ENCODE results near the gene FAIM. TPM values are rescaled to one million over a fixed set of nuclear protein-coding genes. Genes with fewer than 3 reads are reported as not detected.

Gene FAIM
- total RNA-seq, 1 experiment from 2014 or later: 6.4 TPM

DNA sequence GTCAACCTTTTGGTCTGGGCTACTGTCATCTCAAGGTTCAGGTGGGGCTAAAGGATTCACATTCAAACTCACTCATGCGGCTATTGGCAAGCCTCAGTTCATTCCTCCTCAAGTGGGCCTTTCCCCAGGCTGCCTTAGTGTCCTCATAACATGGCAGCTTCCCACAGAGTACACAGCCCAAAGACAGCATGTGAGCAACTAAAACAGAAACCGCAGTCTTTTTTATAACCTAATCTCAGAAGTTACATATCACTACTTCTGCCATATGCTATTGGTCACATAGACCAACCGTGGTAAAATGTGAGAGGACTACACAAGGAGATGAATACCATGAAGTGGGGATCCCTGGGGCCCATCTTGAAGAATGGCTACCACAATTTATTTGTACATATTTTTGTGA lies 10.0 kb upstream of the FAIM start:
- POLR2A ChIA-PET: no interaction called here
- CTCF ChIA-PET: interaction anchor here (1.8 to 2.2 kb wide), 2 partner anchors 119 to 338 kb away, joined by 5 to 6 read pairs; no protein-coding TSS in a partner anchor
- Mint-ChIP-seq H3K36me3 (peaks cover 22% of the 10 kb centered on the region), H3K4me3 (no peak overlapping the region), H3K9me3 (peaks cover 35% of the 10 kb centered on the region), H3K27me3 (ENCODE audit: low read depth) (peaks cover 9% of the 10 kb centered on the region; the same call in 1 of the 2 replicates), H3K27ac (no peak overlapping the region), H3K4me1 (peaks cover 18% of the 10 kb centered on the region)
- TF ChIP-seq EMX1 (CRISPR knock-in tag; IDR thresholded peaks at IDR 0.05) (no peak), CREM (CRISPR knock-in tag; IDR thresholded peaks at IDR 0.05) (no peak)
- TF ChIP-seq, protein P1, sequence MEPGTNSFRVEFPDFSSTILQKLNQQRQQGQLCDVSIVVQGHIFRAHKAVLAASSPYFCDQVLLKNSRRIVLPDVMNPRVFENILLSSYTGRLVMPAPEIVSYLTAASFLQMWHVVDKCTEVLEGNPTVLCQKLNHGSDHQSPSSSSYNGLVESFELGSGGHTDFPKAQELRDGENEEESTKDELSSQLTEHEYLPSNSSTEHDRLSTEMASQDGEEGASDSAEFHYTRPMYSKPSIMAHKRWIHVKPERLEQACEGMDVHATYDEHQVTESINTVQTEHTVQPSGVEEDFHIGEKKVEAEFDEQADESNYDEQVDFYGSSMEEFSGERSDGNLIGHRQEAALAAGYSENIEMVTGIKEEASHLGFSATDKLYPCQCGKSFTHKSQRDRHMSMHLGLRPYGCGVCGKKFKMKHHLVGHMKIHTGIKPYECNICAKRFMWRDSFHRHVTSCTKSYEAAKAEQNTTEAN (CRISPR knock-in tag; IDR thresholded peaks at IDR 0.05): no peak
- TF ChIP-seq, protein P2, sequence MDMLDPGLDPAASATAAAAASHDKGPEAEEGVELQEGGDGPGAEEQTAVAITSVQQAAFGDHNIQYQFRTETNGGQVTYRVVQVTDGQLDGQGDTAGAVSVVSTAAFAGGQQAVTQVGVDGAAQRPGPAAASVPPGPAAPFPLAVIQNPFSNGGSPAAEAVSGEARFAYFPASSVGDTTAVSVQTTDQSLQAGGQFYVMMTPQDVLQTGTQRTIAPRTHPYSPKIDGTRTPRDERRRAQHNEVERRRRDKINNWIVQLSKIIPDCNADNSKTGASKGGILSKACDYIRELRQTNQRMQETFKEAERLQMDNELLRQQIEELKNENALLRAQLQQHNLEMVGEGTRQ (CRISPR knock-in tag; IDR thresholded peaks at IDR 0.05): no peak
- TF ChIP-seq, protein P3, sequence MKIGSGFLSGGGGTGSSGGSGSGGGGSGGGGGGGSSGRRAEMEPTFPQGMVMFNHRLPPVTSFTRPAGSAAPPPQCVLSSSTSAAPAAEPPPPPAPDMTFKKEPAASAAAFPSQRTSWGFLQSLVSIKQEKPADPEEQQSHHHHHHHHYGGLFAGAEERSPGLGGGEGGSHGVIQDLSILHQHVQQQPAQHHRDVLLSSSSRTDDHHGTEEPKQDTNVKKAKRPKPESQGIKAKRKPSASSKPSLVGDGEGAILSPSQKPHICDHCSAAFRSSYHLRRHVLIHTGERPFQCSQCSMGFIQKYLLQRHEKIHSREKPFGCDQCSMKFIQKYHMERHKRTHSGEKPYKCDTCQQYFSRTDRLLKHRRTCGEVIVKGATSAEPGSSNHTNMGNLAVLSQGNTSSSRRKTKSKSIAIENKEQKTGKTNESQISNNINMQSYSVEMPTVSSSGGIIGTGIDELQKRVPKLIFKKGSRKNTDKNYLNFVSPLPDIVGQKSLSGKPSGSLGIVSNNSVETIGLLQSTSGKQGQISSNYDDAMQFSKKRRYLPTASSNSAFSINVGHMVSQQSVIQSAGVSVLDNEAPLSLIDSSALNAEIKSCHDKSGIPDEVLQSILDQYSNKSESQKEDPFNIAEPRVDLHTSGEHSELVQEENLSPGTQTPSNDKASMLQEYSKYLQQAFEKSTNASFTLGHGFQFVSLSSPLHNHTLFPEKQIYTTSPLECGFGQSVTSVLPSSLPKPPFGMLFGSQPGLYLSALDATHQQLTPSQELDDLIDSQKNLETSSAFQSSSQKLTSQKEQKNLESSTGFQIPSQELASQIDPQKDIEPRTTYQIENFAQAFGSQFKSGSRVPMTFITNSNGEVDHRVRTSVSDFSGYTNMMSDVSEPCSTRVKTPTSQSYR (CRISPR knock-in tag; IDR thresholded peaks at IDR 0.05): no peak
- DNase-seq (ENCODE audit: low spot score) (no peak), ATAC-seq (no peak)

DNA sequence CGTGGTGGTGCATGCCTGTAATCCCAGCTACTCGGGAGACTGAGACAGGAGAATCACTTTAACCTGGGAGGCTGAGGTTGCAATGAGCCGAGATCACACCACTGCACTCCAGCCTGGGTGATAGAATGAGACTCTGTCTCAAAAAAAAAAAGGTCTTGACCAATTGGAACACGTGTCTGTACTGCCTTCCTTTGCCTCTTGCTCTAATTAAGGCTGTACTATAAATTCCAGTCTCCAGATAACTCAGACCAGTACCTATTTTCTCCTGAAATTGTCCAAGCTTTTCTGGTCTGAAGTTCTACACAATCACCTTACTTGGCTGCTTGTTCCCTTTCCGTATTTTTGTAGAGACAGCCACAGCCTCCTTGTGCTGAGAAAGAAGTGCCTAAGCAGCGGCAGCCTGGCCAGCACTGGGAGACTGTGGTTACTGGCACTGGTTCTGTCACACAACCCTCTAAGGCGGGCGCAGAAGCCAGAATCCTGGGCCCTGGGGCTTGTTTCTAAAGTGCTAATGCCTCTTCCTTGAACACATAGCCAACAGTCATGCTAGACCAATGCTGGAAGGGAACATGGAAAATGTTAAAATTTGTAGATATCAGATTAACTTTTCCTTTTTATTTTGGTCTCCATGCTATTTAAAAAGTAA lies 8.3 kb upstream of the FAIM start:
- CTCF ChIA-PET: interaction anchor here (1.2 to 2.2 kb wide), 3 partner anchors 121 to 336 kb away, joined by 5 to 6 read pairs (median 6); no protein-coding TSS in a partner anchor
- H3K9me3 Mint-ChIP-seq: peaks cover 43% of the 10 kb centered on the region
- H3K27ac Mint-ChIP-seq: no peak overlapping the region
- ATAC-seq (no peak), DNase-seq (ENCODE audit: low spot score) (no peak)
- peaks cover 30% of the 10 kb centered on the region for H3K36me3 Mint-ChIP-seq
- POLR2A ChIA-PET: no interaction called here
- peaks cover 9% of the 10 kb centered on the region; the same call in 1 of the 2 replicates for H3K27me3 Mint-ChIP-seq (ENCODE audit: low read depth)
- no peak overlapping the region for H3K4me3 Mint-ChIP-seq
- H3K4me1 Mint-ChIP-seq: peaks cover 13% of the 10 kb centered on the region
- TF ChIP-seq SP1 (CRISPR knock-in tag; conservative IDR thresholded peaks at IDR 0.05) (no peak), PRRX2 (CRISPR knock-in tag; IDR thresholded peaks at IDR 0.05) (no peak), ZNF396 (CRISPR knock-in tag; IDR thresholded peaks at IDR 0.05; ENCODE audit: borderline replicate concordance) (no peak), TP53 (CRISPR knock-in tag; IDR thresholded peaks at IDR 0.05) (no peak), ESRRA (CRISPR knock-in tag; IDR thresholded peaks at IDR 0.05; ENCODE audit: borderline replicate concordance) (no peak), OVOL2 (CRISPR knock-in tag; IDR thresholded peaks at IDR 0.05; ENCODE audit: borderline replicate concordance) (no peak), TCF7 (CRISPR knock-in tag; IDR thresholded peaks at IDR 0.05; ENCODE audit: low read depth) (no peak)
- TF ChIP-seq, protein P4, sequence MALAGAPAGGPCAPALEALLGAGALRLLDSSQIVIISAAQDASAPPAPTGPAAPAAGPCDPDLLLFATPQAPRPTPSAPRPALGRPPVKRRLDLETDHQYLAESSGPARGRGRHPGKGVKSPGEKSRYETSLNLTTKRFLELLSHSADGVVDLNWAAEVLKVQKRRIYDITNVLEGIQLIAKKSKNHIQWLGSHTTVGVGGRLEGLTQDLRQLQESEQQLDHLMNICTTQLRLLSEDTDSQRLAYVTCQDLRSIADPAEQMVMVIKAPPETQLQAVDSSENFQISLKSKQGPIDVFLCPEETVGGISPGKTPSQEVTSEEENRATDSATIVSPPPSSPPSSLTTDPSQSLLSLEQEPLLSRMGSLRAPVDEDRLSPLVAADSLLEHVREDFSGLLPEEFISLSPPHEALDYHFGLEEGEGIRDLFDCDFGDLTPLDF (CRISPR knock-in tag; IDR thresholded peaks at IDR 0.05): no peak
- TF ChIP-seq, protein P5, sequence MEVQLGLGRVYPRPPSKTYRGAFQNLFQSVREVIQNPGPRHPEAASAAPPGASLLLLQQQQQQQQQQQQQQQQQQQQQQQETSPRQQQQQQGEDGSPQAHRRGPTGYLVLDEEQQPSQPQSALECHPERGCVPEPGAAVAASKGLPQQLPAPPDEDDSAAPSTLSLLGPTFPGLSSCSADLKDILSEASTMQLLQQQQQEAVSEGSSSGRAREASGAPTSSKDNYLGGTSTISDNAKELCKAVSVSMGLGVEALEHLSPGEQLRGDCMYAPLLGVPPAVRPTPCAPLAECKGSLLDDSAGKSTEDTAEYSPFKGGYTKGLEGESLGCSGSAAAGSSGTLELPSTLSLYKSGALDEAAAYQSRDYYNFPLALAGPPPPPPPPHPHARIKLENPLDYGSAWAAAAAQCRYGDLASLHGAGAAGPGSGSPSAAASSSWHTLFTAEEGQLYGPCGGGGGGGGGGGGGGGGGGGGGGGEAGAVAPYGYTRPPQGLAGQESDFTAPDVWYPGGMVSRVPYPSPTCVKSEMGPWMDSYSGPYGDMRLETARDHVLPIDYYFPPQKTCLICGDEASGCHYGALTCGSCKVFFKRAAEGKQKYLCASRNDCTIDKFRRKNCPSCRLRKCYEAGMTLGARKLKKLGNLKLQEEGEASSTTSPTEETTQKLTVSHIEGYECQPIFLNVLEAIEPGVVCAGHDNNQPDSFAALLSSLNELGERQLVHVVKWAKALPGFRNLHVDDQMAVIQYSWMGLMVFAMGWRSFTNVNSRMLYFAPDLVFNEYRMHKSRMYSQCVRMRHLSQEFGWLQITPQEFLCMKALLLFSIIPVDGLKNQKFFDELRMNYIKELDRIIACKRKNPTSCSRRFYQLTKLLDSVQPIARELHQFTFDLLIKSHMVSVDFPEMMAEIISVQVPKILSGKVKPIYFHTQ (CRISPR knock-in tag; IDR thresholded peaks at IDR 0.05): no peak
- TF ChIP-seq, protein P6, sequence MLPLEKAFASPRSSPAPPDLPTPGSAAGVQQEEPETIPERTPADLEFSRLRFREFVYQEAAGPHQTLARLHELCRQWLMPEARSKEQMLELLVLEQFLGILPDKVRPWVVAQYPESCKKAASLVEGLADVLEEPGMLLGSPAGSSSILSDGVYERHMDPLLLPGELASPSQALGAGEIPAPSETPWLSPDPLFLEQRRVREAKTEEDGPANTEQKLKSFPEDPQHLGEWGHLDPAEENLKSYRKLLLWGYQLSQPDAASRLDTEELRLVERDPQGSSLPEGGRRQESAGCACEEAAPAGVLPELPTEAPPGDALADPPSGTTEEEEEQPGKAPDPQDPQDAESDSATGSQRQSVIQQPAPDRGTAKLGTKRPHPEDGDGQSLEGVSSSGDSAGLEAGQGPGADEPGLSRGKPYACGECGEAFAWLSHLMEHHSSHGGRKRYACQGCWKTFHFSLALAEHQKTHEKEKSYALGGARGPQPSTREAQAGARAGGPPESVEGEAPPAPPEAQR (CRISPR knock-in tag; IDR thresholded peaks at IDR 0.05): no peak
- TF ChIP-seq, protein P3 (CRISPR knock-in tag; IDR thresholded peaks at IDR 0.05): no peak

Data from WTC11 (cell line).